ENCODE data around the gene NFAT5. TPM values are rescaled to one million over a fixed set of nuclear protein-coding genes. Genes with fewer than 3 reads are reported as not detected.

NFAT5 gene
- total and polyA plus RNA-seq, 4 donors = 5.2 to 111 (median 22.5) TPM

GRCh38 chr16:69564845-69565670 is 708 bp upstream of the NFAT5 start:
- TF ChIP-seq CTCF (IDR thresholded peaks at IDR 0.05; ENCODE audit: control extremely low read depth, extremely low read depth) = no peak
- H3K4me1 ChIP-seq (ENCODE audit: control insufficient read depth in 5 of 5, insufficient read depth in 5 of 5, low read length in 5 of 5) = peaks cover 3 to 34% (median 11%) of the 10 kb centered on the region in 5 donors
- H3K36me3 ChIP-seq (ENCODE audit: control insufficient read depth in 4 of 4, insufficient read depth in 4 of 4, low read length in 4 of 4) = peaks cover 0 to 5% (median under 1%) of the 10 kb centered on the region in 4 donors
- peak overlapping the region; percentile 78 for H3K4me3 ChIP-seq
- peak overlapping the region; percentile 99 to 100 for H3K27ac ChIP-seq (ENCODE audit: low read depth in 1 of 2, low read length in 1 of 2)
- no peaks in the 10 kb centered on the region for H3K27me3 ChIP-seq (ENCODE audit: control insufficient read depth in 3 of 3, insufficient read depth in 3 of 3, low read length in 2 of 3)
- H3K9ac ChIP-seq (ENCODE audit: insufficient read depth in 1 of 2, low read length in 2 of 2) = peak overlapping the region; percentile 61 to 81
- DNase-seq = peak in 1 of 3 donors; percentile 45
- WGBS, 2 donors = 2 to 4% methylated on average over 31 of the region's 31 CpGs
- H3K9me3 ChIP-seq (ENCODE audit: control insufficient read depth in 4 of 4, insufficient read depth in 3 of 4, low read length in 3 of 4) = no peaks in the 10 kb centered on the region
- ATAC-seq (ENCODE audit: insufficient read depth, low FRiP score) = no peak

- Histone ChIP-seq H3K27ac (ENCODE audit: low read depth in 1 of 2, low read length in 1 of 2) (peak overlapping the region; percentile 99), H3K9ac (ENCODE audit: insufficient read depth in 1 of 2, low read length in 2 of 2) (peak overlapping the region; percentile 50 to 84), H3K4me3 (peak overlapping the region; percentile 81), H3K36me3 (ENCODE audit: control insufficient read depth in 4 of 4, insufficient read depth in 4 of 4, low read length in 4 of 4) (peaks cover 0 to 8% (median under 1%) of the 10 kb centered on the region in 4 donors), H3K27me3 (ENCODE audit: control insufficient read depth in 3 of 3, insufficient read depth in 3 of 3, low read length in 2 of 3) (no peaks in the 10 kb centered on the region), H3K4me1 (ENCODE audit: control insufficient read depth in 5 of 5, insufficient read depth in 5 of 5, low read length in 5 of 5) (peaks cover 3 to 34% (median 11%) of the 10 kb centered on the region in 5 donors), H3K9me3 (ENCODE audit: control insufficient read depth in 4 of 4, insufficient read depth in 3 of 4, low read length in 3 of 4) (no peaks in the 10 kb centered on the region)
- no peak for TF ChIP-seq CTCF (IDR thresholded peaks at IDR 0.05; ENCODE audit: control extremely low read depth, extremely low read depth)
- 1% methylated on average over 40 to 75 of the region's 75 CpGs for WGBS, 2 donors
- DNase-seq (peak in 2 of 3 donors; percentile 69 to 80), ATAC-seq (ENCODE audit: insufficient read depth, low FRiP score) (peak; percentile 56)
These were observed 644 bp downstream of the NFAT5 start for GRCh38 chr16:69566240-69566980.

- H3K36me3 ChIP-seq (ENCODE audit: control insufficient read depth in 4 of 4, insufficient read depth in 4 of 4, low read length in 4 of 4) = peaks cover 0 to 8% (median under 1%) of the 10 kb centered on the region in 4 donors
- 0 to 1% methylated on average over 9 of the region's 9 CpGs for WGBS, 2 donors
- ATAC-seq (ENCODE audit: insufficient read depth, low FRiP score) = peak; percentile 0
- H3K27me3 ChIP-seq (ENCODE audit: control insufficient read depth in 3 of 3, insufficient read depth in 3 of 3, low read length in 2 of 3) = no peaks in the 10 kb centered on the region
- no peaks in the 10 kb centered on the region for H3K9me3 ChIP-seq (ENCODE audit: control insufficient read depth in 4 of 4, insufficient read depth in 3 of 4, low read length in 3 of 4)
- H3K9ac ChIP-seq (ENCODE audit: insufficient read depth in 1 of 2, low read length in 2 of 2) = peak overlapping the region; percentile 50 to 84
- peak overlapping the region; percentile 99 for H3K27ac ChIP-seq (ENCODE audit: low read depth in 1 of 2, low read length in 1 of 2)
- peak overlapping the region; percentile 81 for H3K4me3 ChIP-seq
- peak; percentile 54 to 85 (median 63) for DNase-seq
- no peak for TF ChIP-seq CTCF (IDR thresholded peaks at IDR 0.05; ENCODE audit: control extremely low read depth, extremely low read depth)
- peaks cover 3 to 34% (median 11%) of the 10 kb centered on the region in 5 donors for H3K4me1 ChIP-seq (ENCODE audit: control insufficient read depth in 5 of 5, insufficient read depth in 5 of 5, low read length in 5 of 5)
These were observed 1.4 kb downstream of the NFAT5 start for GRCh38 chr16:69566981-69567680.

Data from lung (tissue), 12 donors.